Prostate gland (tissue), 2 donors: ENCODE results near the gene GNPNAT1.

Source experiments
- POLR2A ChIP-seq: fragments of 450-650 bp; IDR thresholded peaks from one replicate; pipeline ENCODE4 v1.6.1; 2016; ENCODE audit warnings: antibody characterized with exemption, mild to moderate bottlenecking
- TF ChIP-seq, protein P1 (sequence below), 4 experiments: fragments of 200-600 bp in 2 of 4; fragments of 450-650 bp in 2 of 4; sonication (generic) in 2 of 4; IDR thresholded peaks; 1 replicate in 3 of 4; 2 replicates in 1 of 4; pipeline ENCODE4 v1.5.1; 2016 to 2019; ENCODE audit warnings: antibody characterized with exemption in 4 of 4, mild to moderate bottlenecking in 2 of 4, moderate library complexity in 2 of 4

GRCh38 chr14:52740751-52741150, 50.7 kb downstream of the GNPNAT1 start:
- TF ChIP-seq POLR2A: no peak
- TF ChIP-seq, protein P1, sequence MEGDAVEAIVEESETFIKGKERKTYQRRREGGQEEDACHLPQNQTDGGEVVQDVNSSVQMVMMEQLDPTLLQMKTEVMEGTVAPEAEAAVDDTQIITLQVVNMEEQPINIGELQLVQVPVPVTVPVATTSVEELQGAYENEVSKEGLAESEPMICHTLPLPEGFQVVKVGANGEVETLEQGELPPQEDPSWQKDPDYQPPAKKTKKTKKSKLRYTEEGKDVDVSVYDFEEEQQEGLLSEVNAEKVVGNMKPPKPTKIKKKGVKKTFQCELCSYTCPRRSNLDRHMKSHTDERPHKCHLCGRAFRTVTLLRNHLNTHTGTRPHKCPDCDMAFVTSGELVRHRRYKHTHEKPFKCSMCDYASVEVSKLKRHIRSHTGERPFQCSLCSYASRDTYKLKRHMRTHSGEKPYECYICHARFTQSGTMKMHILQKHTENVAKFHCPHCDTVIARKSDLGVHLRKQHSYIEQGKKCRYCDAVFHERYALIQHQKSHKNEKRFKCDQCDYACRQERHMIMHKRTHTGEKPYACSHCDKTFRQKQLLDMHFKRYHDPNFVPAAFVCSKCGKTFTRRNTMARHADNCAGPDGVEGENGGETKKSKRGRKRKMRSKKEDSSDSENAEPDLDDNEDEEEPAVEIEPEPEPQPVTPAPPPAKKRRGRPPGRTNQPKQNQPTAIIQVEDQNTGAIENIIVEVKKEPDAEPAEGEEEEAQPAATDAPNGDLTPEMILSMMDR (IDR thresholded peaks at IDR 0.05): no peak
